ENCODE data around the gene RBM10. TPM values are rescaled to one million over a fixed set of nuclear protein-coding genes. Genes with fewer than 3 reads are reported as not detected.

The RBM10 gene
- total RNA-seq, 1 donor from 2014 or later = 87.7 TPM

DNA sequence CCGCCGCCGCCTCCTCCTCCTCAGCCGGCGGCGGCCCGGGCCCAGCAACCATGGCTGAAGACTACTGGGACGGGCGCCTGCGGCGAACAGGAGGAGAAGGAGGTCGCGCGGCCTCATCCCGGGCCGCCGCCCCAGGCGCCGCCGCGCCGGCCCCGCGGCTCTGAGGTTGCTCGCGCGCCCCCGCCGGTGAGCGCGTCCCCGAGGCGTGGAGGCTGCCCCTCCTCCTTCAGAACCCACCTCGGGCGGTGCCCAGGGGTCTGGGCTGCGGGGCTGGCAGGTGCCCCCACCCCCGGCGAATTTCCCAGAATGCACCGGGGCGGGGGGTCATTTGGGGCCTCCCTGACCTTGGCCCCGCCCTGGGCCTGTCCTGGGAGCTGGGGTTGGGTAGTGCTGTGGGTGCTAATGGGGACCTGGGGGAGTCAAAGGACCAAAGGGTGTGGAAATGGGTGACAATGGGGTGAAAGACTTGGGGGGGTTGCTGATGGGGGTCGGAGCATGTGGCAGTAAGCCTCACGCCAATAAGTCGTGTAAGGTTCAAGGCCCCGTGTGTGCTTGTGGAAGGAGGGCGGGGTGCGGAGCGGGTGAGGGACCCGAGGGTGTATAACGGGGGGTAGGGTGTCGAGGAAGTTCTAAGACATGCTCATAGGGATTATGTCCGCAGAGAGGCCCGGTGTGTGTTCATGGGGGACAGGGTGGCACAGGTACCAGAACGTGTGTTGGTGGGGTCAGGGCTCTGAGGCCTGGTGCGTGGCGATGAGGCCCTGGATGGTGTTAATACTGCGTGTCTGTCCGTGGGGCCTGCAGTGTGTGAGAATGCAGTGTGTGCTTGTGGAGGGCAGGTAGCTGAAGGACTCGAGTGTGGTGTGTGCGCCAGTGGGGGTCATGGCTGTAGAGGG is 74.1 kb downstream of the RBM10 start:
- H3K4me1 Mint-ChIP-seq = peaks cover 56% of the 10 kb centered on the region
- H3K27ac Mint-ChIP-seq (ENCODE audit: unreplicated experiment) = peak overlapping the region; percentile 48
- DNase-seq (ENCODE audit: low read depth, low spot score) = peak; percentile 38
- H3K4me3 Mint-ChIP-seq = peak overlapping the region; percentile 92
- no peaks in the 10 kb centered on the region for H3K9me3 Mint-ChIP-seq
- TF ChIP-seq, protein P1, sequence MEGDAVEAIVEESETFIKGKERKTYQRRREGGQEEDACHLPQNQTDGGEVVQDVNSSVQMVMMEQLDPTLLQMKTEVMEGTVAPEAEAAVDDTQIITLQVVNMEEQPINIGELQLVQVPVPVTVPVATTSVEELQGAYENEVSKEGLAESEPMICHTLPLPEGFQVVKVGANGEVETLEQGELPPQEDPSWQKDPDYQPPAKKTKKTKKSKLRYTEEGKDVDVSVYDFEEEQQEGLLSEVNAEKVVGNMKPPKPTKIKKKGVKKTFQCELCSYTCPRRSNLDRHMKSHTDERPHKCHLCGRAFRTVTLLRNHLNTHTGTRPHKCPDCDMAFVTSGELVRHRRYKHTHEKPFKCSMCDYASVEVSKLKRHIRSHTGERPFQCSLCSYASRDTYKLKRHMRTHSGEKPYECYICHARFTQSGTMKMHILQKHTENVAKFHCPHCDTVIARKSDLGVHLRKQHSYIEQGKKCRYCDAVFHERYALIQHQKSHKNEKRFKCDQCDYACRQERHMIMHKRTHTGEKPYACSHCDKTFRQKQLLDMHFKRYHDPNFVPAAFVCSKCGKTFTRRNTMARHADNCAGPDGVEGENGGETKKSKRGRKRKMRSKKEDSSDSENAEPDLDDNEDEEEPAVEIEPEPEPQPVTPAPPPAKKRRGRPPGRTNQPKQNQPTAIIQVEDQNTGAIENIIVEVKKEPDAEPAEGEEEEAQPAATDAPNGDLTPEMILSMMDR (conservative IDR thresholded peaks at IDR 0.05) = no peak
- peaks cover 9% of the 10 kb centered on the region for H3K27me3 Mint-ChIP-seq (ENCODE audit: low read depth)
- H3K36me3 Mint-ChIP-seq (ENCODE audit: low read depth) = peaks cover 16% of the 10 kb centered on the region

DNA sequence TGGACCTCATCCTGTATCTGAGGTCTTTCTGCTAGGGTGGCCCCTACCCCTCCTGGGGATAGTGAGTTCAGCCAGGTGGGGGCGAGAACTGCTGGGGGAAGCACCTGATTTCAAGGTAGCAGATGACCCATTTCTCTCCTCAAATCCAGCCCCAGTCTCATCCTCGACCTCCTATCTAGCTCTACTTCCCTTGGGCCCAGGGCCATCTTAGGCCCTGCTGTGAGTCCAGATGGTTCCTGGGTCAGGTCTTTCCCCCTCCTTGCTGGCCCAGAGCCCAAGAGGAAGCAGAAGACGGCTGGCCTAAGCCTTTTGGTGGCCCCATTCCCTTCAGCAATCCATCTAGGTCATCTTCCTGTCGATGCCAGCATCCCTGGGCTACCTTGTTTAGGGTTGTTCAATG is 76.7 kb downstream of the RBM10 start:
- H3K27me3 Mint-ChIP-seq (ENCODE audit: low read depth) = peaks cover 9% of the 10 kb centered on the region
- no peak overlapping the region for H3K27ac Mint-ChIP-seq (ENCODE audit: unreplicated experiment)
- H3K9me3 Mint-ChIP-seq = no peaks in the 10 kb centered on the region
- TF ChIP-seq, protein P1 (conservative IDR thresholded peaks at IDR 0.05) = no peak
- peak overlapping the region; percentile 72 for H3K4me3 Mint-ChIP-seq
- peaks cover 20% of the 10 kb centered on the region for H3K36me3 Mint-ChIP-seq (ENCODE audit: low read depth)
- no peak for DNase-seq (ENCODE audit: low read depth, low spot score)
- H3K4me1 Mint-ChIP-seq = peaks cover 46% of the 10 kb centered on the region

DNA sequence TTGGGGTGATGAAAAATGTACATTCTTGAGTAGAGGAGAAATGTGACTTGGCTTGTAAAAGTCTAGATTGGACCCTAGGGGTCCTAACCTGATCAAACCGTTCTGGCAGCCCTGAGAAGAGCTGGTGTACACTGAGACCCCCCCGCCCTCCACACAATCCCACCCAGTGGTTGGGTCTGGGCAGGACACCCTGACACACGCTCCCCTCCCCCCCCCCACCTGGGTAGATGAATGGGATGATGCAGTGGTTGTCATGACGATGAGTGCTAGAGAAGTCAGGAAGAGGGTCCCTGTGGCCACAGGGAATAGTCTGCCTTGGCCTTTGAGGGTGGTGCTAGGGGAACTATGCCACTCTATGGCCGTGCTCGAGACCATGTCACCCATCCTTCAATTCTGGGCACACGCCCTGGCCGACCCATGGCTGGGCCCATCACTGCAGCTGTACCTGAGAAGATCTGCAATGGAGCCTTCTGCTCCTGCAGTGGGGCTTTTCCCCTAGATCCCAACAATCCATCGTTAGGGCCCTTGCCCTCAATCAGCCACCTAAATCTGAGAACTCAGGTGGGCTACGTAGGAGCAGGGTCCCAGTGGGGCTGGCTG is 77.8 kb downstream of the RBM10 start:
- peaks cover 5% of the 10 kb centered on the region for H3K27me3 Mint-ChIP-seq (ENCODE audit: low read depth)
- peaks cover 16% of the 10 kb centered on the region for H3K36me3 Mint-ChIP-seq (ENCODE audit: low read depth)
- TF ChIP-seq, protein P1 (conservative IDR thresholded peaks at IDR 0.05) = no peak
- H3K27ac Mint-ChIP-seq (ENCODE audit: unreplicated experiment) = no peak overlapping the region
- peak overlapping the region; percentile 72 for H3K4me3 Mint-ChIP-seq
- H3K9me3 Mint-ChIP-seq = no peaks in the 10 kb centered on the region
- DNase-seq (ENCODE audit: low read depth, low spot score) = no peak
- peaks cover 35% of the 10 kb centered on the region for H3K4me1 Mint-ChIP-seq

DNA sequence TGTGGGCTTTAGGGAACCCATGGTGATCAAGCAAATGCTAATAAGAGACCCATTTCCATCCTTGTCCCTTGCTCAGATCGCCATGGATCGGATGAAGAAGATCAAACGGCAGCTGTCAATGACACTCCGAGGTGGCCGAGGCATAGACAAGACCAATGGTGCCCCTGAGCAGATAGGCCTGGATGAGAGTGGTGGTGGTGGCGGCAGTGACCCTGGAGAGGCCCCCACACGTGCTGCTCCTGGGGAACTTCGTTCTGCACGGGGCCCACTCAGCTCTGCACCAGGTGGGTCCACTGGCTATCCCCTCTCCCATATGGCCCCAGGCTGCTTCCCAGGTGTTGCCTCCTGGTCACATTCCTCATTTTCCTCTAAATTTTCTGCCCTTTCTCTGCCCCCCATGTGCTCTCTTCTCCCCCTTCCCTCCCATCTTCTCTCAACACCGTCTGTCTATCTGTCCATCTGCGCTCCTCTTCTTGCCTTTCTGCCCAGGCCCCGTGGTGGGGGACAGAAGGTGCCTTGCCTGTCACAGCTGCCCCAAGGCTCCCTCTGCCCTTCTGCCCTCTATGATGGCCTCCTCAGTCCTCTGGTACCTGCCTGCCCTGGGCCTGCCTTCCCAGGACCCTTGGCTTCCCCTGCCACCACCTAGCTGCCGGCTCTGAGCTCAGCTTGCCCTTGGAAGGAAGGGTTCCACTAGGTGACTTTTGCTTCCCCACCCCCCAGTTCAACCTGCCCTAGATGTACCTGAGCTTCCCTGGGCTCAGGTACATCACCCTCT is 78.6 kb downstream of the RBM10 start:
- Mint-ChIP-seq H3K4me3 (peak overlapping the region; percentile 59), H3K36me3 (ENCODE audit: low read depth) (peaks cover 21% of the 10 kb centered on the region), H3K4me1 (peaks cover 29% of the 10 kb centered on the region), H3K27me3 (ENCODE audit: low read depth) (no peaks in the 10 kb centered on the region), H3K9me3 (no peaks in the 10 kb centered on the region), H3K27ac (ENCODE audit: unreplicated experiment) (no peak overlapping the region)
- TF ChIP-seq, protein P1 (conservative IDR thresholded peaks at IDR 0.05) = no peak
- no peak for DNase-seq (ENCODE audit: low read depth, low spot score)

DNA sequence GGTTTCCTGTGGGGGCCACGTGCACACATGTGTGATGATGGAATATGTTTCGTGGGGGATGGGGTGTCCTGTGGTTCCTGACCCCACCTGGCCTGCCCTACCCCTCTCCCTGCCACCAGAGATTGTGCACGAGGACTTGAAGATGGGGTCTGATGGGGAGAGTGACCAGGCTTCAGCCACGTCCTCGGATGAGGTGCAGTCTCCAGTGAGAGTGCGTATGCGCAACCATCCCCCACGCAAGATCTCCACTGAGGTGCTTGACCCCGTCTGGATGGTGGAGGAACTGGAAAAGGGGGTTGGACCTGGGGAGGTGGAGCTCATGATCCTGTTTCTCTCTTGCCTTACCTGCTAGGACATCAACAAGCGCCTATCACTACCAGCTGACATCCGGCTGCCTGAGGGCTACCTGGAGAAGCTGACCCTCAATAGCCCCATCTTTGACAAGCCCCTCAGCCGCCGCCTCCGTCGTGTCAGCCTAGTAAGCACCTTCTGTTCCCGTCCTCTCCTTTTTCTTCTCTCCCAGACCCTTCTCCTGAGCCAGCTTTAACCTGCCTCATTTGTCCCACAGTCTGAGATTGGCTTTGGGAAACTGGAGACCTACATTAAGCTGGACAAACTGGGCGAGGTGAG is 79.4 kb downstream of the RBM10 start:
- H3K4me1 Mint-ChIP-seq = peaks cover 26% of the 10 kb centered on the region
- no peak overlapping the region for H3K27ac Mint-ChIP-seq (ENCODE audit: unreplicated experiment)
- H3K9me3 Mint-ChIP-seq = no peaks in the 10 kb centered on the region
- TF ChIP-seq, protein P1 (conservative IDR thresholded peaks at IDR 0.05) = no peak
- H3K4me3 Mint-ChIP-seq = no peak overlapping the region
- H3K36me3 Mint-ChIP-seq (ENCODE audit: low read depth) = peaks cover 23% of the 10 kb centered on the region
- no peak for DNase-seq (ENCODE audit: low read depth, low spot score)
- no peaks in the 10 kb centered on the region for H3K27me3 Mint-ChIP-seq (ENCODE audit: low read depth)
